NCI-H748 (cell line): ENCODE measurements around the gene R3HCC1L.

Source experiments
- DNase-seq: peaks from one replicate; lab custom pipeline; 2025; ENCODE audit not compliant: unreplicated experiment; lab: John Stamatoyannopoulos, UW

The R3HCC1L gene

GRCh38 chr10:98257961-98258360 is 123.5 kb downstream of the R3HCC1L start:
- DNase-seq, result no peak

- DNase-seq, result no peak
Measured at GRCh38 chr10:98258683-98259454, 124.4 kb downstream of the R3HCC1L start.

GRCh38 chr10:98259606-98260315 is 125.3 kb downstream of the R3HCC1L start:
- DNase-seq, result no peak

GRCh38 chr10:98260350-98260749 is 125.9 kb downstream of the R3HCC1L start:
- no peak for DNase-seq

GRCh38 chr10:98260752-98261151 is 126.3 kb downstream of the R3HCC1L start:
- no peak for DNase-seq

- no peak for DNase-seq
Measured at GRCh38 chr10:98261436-98262277, 127.2 kb downstream of the R3HCC1L start.

GRCh38 chr10:98262571-98262970 is 128.1 kb downstream of the R3HCC1L start:
- DNase-seq, result peak; percentile 18

GRCh38 chr10:98263088-98263487 is 128.6 kb downstream of the R3HCC1L start:
- DNase-seq, result no peak

- DNase-seq, result no peak
Measured at GRCh38 chr10:98264378-98265065, 130.1 kb downstream of the R3HCC1L start.

GRCh38 chr10:98265403-98266378 is 131.2 kb downstream of the R3HCC1L start:
- no peak for DNase-seq

- DNase-seq, result no peak
Measured at GRCh38 chr10:98266647-98267046, 132.2 kb downstream of the R3HCC1L start.

GRCh38 chr10:98267069-98267893 is 132.8 kb downstream of the R3HCC1L start:
- no peak for DNase-seq

GRCh38 chr10:98267894-98268693 is 133.6 kb downstream of the R3HCC1L start, which contains the start of gene LOXL4:
TSS of gene LOXL4 (minus strand) at chr10:98268194. CDS start at chr10:98263019, 5,175 bp downstream.
- DNase-seq, result peak; percentile 20

GRCh38 chr10:98268694-98269431 is 134.4 kb downstream of the R3HCC1L start:
- DNase-seq, result no peak

GRCh38 chr10:98269435-98269912 is 135.0 kb downstream of the R3HCC1L start:
- no peak for DNase-seq

- peak; percentile 65 for DNase-seq
Measured at GRCh38 chr10:98270073-98270740, 135.8 kb downstream of the R3HCC1L start.

GRCh38 chr10:98270786-98271185 is 136.3 kb downstream of the R3HCC1L start:
- no peak for DNase-seq
